ENCODE results near the gene XKRX.
A peak's percentile ranks its signal among the peaks of the same experiment; 100 is the strongest.

Gene XKRX

DNA sequence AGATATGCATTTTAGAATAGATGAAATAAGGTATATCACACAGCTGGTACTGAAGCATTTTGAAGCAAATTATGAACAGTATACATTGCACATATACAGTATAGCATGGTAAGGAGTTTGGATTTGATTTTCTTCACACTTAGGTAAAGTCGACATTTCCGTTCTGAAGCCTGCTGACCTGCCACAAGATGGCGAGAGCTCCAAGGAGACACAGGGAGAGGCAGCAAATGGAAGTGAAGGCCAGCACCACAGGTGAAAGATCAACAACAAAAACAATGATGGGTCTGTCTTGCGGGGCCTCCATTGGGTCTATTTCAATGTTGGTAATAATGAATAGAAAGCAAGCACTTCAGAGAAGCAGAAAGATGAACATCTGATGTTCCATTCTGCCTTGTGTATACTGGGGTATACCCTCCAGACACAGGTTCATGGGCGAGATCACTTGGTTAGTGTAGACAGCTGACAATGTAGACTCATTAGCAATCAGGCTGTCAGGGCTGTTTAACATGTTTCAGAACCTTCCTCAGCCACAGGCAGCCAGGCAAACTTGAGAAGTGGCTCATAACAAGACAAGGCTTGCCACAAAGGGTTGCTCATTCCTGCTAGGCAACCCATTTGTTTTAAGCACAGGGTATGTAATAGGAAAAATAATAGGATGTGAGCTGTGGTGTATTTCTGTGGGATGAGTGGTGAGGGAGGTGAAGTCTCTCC, 33.2 kb downstream of the XKRX start:
- DNase-seq (ENCODE audit: low spot score) = no peak

DNA sequence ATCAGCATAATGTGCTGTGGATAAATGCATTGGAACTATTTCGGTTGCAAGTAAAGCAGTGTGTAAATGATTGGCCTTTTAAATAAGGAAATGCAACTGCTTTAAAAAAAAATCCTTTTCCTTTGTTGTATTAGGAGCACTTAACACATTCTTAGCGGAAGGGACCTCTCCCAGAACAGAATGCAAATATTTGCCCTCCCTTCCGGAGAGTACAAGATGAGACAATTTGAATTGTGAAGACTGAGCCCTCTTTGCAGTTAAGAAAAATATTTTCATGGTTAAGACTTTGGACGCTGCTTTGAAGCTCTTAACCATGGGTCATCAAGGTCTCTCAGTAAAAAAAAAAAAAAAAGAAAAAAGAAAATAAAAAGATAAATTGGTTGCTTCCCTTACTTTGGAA, 45.1 kb downstream of the XKRX start:
- no peak for DNase-seq (ENCODE audit: low spot score)

DNA sequence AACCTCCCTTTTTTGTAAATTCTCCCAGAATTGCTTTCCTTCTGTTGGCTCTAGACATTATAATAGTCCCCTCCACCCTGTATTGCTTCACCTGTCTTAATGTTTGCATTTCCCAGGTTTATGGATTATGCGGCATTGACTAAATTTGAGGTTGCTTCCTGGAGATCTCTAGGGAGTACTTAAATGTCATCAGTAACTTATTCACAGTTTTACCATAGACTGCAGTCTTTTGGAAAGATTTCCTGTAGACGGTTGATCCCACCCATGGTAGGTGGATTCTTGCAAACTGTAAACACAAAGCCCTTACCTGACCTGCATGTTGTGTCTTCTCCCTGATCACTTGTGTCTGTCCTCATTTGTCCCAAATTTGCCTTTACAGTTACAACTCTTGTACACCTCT, 48.3 kb downstream of the XKRX start:
- DNase-seq (ENCODE audit: low spot score) = no peak

DNA sequence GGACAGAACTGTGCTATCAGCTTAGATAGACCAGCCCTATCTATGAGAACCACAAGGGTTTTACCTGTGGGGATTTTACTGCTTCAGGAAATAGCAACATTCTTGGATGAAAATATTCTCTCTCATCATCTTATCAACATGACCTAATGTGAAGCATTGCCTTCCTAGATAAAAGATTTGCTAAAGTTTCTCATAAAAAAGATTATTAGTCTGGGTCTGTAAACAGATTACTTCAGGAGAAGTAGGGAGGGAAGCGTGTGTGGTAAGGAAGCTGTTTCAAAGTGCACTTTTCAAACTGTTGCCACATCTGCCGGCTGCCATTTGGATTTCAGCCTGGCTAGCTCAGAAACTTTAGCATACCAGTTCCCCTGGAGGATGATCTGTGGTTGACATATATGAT, 54.4 kb downstream of the XKRX start, which contains the start of gene NOX1:
Gene NOX1 (minus strand): TSS at position 35 of the 400 bp plus-strand sequence. CDS start 220 bp downstream, outside the sequence.
- DNase-seq (ENCODE audit: low spot score) = no peak

DNA sequence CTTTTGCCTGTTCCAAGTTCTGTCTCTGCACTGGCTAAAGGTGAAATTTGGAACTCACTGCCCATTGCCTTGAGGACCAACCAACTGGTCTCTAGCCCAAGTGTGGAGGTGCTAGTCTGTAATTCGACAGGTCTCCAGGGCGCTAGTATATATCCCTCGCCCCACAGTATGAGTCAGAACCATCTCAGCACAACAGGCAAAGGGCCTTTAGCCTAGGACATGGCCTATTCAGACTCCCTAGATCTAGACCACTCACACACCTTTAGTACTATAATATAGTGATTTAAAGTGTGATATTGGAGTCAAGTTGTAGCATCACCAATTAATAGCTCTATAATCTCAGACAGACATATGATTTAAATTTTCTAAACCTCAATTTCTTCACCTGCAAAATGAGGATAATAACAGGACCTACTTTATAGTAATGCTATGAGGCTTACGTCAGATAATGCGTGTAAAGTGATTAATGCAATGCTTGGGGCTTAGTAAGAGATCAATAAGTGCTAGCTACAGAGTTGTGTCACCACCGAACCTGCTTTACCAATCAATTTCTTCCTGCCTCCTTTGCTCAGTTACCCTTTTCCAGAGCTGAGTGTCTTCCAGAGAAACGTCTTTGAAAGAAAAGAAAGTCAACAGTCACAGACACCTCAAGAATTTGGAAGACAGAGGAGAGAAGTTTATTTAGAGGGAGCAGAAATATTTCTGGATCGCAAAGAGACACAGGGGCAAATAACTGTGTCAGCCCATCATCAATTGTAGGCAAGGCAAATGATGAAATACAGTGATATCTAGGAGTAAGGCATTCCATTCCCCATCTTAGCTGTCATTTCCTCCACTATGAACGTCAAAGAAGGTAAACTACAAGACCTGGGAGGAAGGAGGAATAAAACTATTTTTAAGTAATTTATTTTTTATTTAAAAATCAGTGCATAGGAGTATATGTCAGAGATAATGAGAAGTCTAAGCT, 56.8 kb downstream of the XKRX start:
- no peak for DNase-seq (ENCODE audit: low spot score)

DNA sequence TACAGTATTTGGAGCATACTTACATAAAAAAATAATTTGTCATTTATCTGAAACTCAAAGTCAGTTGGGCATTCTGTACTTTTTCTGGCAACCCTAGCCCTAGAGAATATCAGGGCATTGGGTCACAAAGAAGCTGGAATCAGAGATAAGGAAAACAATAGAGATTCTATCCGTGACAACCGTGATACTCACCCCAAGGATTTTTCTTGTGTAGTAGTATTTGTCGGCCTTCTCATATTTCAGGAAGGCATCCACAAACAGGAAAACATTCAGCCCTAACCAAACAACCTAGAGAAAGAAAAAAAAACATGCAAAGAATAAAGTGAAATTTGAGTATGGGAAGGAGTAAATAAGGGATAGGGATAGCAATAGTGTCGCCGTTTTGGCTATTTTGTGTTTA, 58.2 kb downstream of the XKRX start:
- no peak for DNase-seq (ENCODE audit: low spot score)

DNA sequence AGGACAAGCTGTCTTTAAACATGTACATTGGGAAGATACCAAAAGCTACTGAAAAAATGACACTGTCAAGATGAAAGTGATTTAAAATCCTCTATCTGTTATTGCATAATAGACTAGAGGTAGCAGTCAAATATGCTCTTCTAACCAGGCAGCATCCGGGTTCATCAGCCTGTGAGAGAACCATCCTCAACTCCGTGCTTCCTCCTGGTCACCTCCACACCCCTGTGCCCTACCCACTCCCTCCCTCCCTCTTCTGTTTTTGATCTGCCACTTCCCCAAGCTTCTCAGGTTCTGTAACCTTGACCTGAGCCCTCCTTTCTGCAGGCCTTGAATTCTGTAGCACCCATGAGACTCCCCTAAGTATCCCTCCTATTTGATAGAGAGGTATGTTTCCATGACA, 60.4 kb downstream of the XKRX start:
- no peak for DNase-seq (ENCODE audit: low spot score)

DNA sequence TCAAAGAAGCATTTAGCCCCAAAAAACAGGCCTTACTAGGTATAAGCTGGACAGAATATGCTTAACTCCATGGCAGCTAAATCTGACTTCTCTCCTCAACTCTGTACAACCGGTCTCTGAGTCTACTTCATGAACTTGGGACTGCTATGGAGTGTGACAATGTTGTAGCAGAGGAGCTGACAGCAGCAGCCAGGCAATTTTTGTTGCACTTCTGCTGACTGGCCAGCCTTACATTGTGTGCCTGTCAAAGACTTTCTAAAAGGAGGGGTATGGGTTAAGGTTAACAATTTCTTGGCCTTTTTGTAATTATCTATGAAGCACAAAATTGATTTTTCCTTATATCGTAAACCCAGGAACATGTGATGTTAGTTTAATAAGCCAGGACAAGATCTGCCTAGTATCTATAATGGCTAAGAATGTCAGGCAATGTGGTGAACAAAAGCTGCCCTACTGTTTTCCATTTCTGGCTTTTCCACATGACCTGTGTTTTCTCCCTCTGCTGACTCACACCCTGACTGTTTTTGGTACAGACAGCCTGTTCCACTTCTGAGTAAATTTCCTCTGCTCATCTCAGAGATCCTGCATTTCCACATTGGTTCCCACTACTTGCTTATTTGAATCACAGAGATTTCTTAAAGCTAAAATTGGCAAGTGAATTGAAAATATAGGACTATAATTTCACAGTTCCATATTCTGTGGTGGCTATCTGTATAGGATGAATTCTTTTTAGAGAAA, 63.9 kb downstream of the XKRX start:
- peak; percentile 25 for DNase-seq (ENCODE audit: low spot score)
